ENCODE results near the gene GTF2A1L. TPM values are rescaled to one million over a fixed set of nuclear protein-coding genes. Genes with fewer than 3 reads are reported as not detected.

Gene GTF2A1L
- total RNA-seq: 10 to 100 TPM; 14.1 to 32.2 (median 22.1) TPM

- Histone ChIP-seq H3K27ac (no peak within 1 kb of the TSS), H3K27me3 (no peaks in the 10 kb centered on the region), H3K4me1 (no peaks in the 10 kb centered on the region), H3K4me3 (no peak within 1 kb of the TSS), H3K36me3 (no peaks in the 10 kb centered on the region), H3K9me3 (no peaks in the 10 kb centered on the region)
- TF ChIP-seq POLR2A (IDR thresholded peaks at IDR 0.05) (no peak), EP300 (IDR thresholded peaks at IDR 0.05) (no peak), POLR2AphosphoS5 (IDR thresholded peaks at IDR 0.05) (no peak)
- 80% methylated on average over 9 to 12 of the region's 26 CpGs for WGBS, 2 donors (ENCODE audit: low coverage in 1 of 2)
- ATAC-seq: no peak
Observed at GRCh38 chr2:48617618-48618017, at the start of gene GTF2A1L. TSS of gene GTF2A1L (plus strand) at chr2:48617856. CDS start at chr2:48617875, 19 bp downstream.

GRCh38 chr2:48568547-48568946 lies 49.1 kb upstream of the GTF2A1L start:
- 71 to 86% methylated on average over 2 to 4 of the region's 4 CpGs for WGBS, 2 donors (ENCODE audit: low coverage in 1 of 2)
- Histone ChIP-seq H3K27me3 (no peaks in the 10 kb centered on the region), H3K36me3 (peaks cover 0 to 4% of the 10 kb centered on the region in 2 donors), H3K9me3 (no peaks in the 10 kb centered on the region), H3K4me3 (no peak overlapping the region), H3K27ac (peak overlapping the region in 3 of 4 donors; percentile 56 to 63 (median 59)), H3K4me1 (peaks cover 3 to 81% (median 24%) of the 10 kb centered on the region in 3 donors)
- no peak for TF ChIP-seq CTCF (IDR thresholded peaks at IDR 0.05)
- peak; percentile 63 for TF ChIP-seq POLR2AphosphoS5 (IDR thresholded peaks at IDR 0.05)
- peak; percentile 49 for ATAC-seq

- H3K4me1 ChIP-seq: peaks cover 3 to 86% (median 24%) of the 10 kb centered on the region in 3 donors
- peaks cover 0 to 4% of the 10 kb centered on the region in 2 donors for H3K36me3 ChIP-seq
- H3K9me3 ChIP-seq: no peaks in the 10 kb centered on the region
- TF ChIP-seq POLR2AphosphoS5 (IDR thresholded peaks at IDR 0.05) (no peak), EP300 (IDR thresholded peaks at IDR 0.05) (no peak), POLR2A (IDR thresholded peaks at IDR 0.05) (no peak), CTCF (IDR thresholded peaks at IDR 0.05) (no peak)
- no peak overlapping the region for H3K4me3 ChIP-seq
- H3K27ac ChIP-seq: peak overlapping the region in 1 of 4 donors; percentile 39
- H3K27me3 ChIP-seq: no peaks in the 10 kb centered on the region
- ATAC-seq: no peak
Observed at GRCh38 chr2:48569433-48569832, 48.2 kb upstream of the GTF2A1L start.

GRCh38 chr2:48572816-48573215 lies 44.8 kb upstream of the GTF2A1L start:
- Histone ChIP-seq H3K4me1 (peaks cover 3 to 63% (median 18%) of the 10 kb centered on the region in 3 donors), H3K9me3 (no peaks in the 10 kb centered on the region), H3K36me3 (peaks cover 0 to 13% of the 10 kb centered on the region in 2 donors), H3K27me3 (no peaks in the 10 kb centered on the region), H3K4me3 (no peak overlapping the region), H3K27ac (peak overlapping the region in 3 of 4 donors; percentile 33 to 41 (median 33))
- ATAC-seq: no peak
- 39 to 50% methylated on average over 2 of the region's 5 CpGs for WGBS, 2 donors (ENCODE audit: low coverage in 1 of 2)
- TF ChIP-seq POLR2A (IDR thresholded peaks at IDR 0.05) (no peak), CTCF (IDR thresholded peaks at IDR 0.05) (no peak)

- no peaks in the 10 kb centered on the region for H3K9me3 ChIP-seq
- no peak overlapping the region for H3K4me3 ChIP-seq
- no peaks in the 10 kb centered on the region for H3K27me3 ChIP-seq
- peaks cover 3 to 48% (median 9%) of the 10 kb centered on the region in 3 donors for H3K4me1 ChIP-seq
- TF ChIP-seq POLR2AphosphoS5 (IDR thresholded peaks at IDR 0.05) (no peak), POLR2A (IDR thresholded peaks at IDR 0.05) (no peak), CTCF (IDR thresholded peaks at IDR 0.05) (no peak), EP300 (IDR thresholded peaks at IDR 0.05) (no peak)
- ATAC-seq: no peak
- H3K27ac ChIP-seq: peak overlapping the region in 1 of 4 donors; percentile 20
- peaks cover 0 to 13% of the 10 kb centered on the region in 2 donors for H3K36me3 ChIP-seq
- 62 to 77% methylated on average over 7 to 8 of the region's 9 CpGs for whole genome bisulfite sequencing, 2 donors (ENCODE audit: low coverage in 1 of 2)
Observed at GRCh38 chr2:48574353-48575287, 43.0 kb upstream of the GTF2A1L start.
